ENCODE results near the gene SOX1.

The SOX1 gene

GRCh38 chr13:112067871-112068539 lies 1.1 kb downstream of the SOX1 start:
- Histone ChIP-seq H3K27ac (ENCODE audit: low read length, poor library complexity, severe bottlenecking) (no peak overlapping the region), H3K23ac (ENCODE audit: low read length in 2 of 2) (no peak overlapping the region), H3K14ac (ENCODE audit: low read length in 2 of 2) (no peak overlapping the region), H2AK5ac (ENCODE audit: low read length, severe bottlenecking) (no peak overlapping the region), H3K36me3 (ENCODE audit: control insufficient read depth in 1 of 2, insufficient read depth in 2 of 2, low read depth in 1 of 2, low read length in 2 of 2) (peaks cover 0 to 3% of the 10 kb centered on the region in 2 experiments), H2AFZ (ENCODE audit: low read depth, low read length) (no peak overlapping the region), H3K79me1 (replicated peaks; ENCODE audit: low read length, poor library complexity, severe bottlenecking) (no peaks in the 10 kb centered on the region), H2BK12ac (ENCODE audit: low read length in 2 of 2) (no peak overlapping the region), H3K9ac (ENCODE audit: low read length) (no peak overlapping the region), H3K4ac (ENCODE audit: low read depth in 1 of 2, low read length in 2 of 2) (no peak overlapping the region), H4K8ac (ENCODE audit: low read length) (no peak overlapping the region), H2BK5ac (ENCODE audit: low read depth, low read length, poor library complexity, severe bottlenecking) (no peak overlapping the region), H3K27me3 (ENCODE audit: control insufficient read depth in 1 of 2, insufficient read depth in 1 of 2, low read length in 2 of 2) (peaks cover 69 to 79% of the 10 kb centered on the region in 2 experiments), H2BK120ac (ENCODE audit: low read depth, low read length) (no peak overlapping the region), H4K91ac (ENCODE audit: low read length) (no peak overlapping the region), H3K9me3 (ENCODE audit: control insufficient read depth, low read length) (no peaks in the 10 kb centered on the region), H3K4me3 (ENCODE audit: insufficient read depth in 1 of 2, low read depth in 1 of 2, low read length in 2 of 2) (peak overlapping the region in 1 of 2 experiments; percentile 9), H2BK15ac (ENCODE audit: low read depth, poor library complexity, severe bottlenecking) (no peak overlapping the region), H3K4me1 (ENCODE audit: control insufficient read depth, insufficient read depth, low read depth, low read length) (peaks cover 32% of the 10 kb centered on the region), H3K4me2 (ENCODE audit: low read length, poor library complexity, severe bottlenecking) (no peak overlapping the region), H3K18ac (ENCODE audit: low read depth in 1 of 2, low read length in 2 of 2) (no peak overlapping the region)
- no peak for DNase-seq
- 2% methylated on average over 36 of the region's 103 CpGs for WGBS

- H3K4me3 ChIP-seq (ENCODE audit: insufficient read depth in 1 of 2, low read depth in 1 of 2, low read length in 2 of 2): no peak overlapping the region
- no peak overlapping the region for H2BK15ac ChIP-seq (ENCODE audit: low read depth, poor library complexity, severe bottlenecking)
- H4K91ac ChIP-seq (ENCODE audit: low read length): no peak overlapping the region
- no peak overlapping the region for H4K8ac ChIP-seq (ENCODE audit: low read length)
- H3K4me2 ChIP-seq (ENCODE audit: low read length, poor library complexity, severe bottlenecking): no peak overlapping the region
- peaks cover 38% of the 10 kb centered on the region for H3K4me1 ChIP-seq (ENCODE audit: control insufficient read depth, insufficient read depth, low read depth, low read length)
- no peak overlapping the region for H3K18ac ChIP-seq (ENCODE audit: low read depth in 1 of 2, low read length in 2 of 2)
- H2AK5ac ChIP-seq (ENCODE audit: low read length, severe bottlenecking): no peak overlapping the region
- no peak overlapping the region for H3K14ac ChIP-seq (ENCODE audit: low read length in 2 of 2)
- no peak overlapping the region for H2BK5ac ChIP-seq (ENCODE audit: low read depth, low read length, poor library complexity, severe bottlenecking)
- H3K9ac ChIP-seq (ENCODE audit: low read length): no peak overlapping the region
- H3K23ac ChIP-seq (ENCODE audit: low read length in 2 of 2): no peak overlapping the region
- no peaks in the 10 kb centered on the region for H3K79me1 ChIP-seq (replicated peaks; ENCODE audit: low read length, poor library complexity, severe bottlenecking)
- H2BK120ac ChIP-seq (ENCODE audit: low read depth, low read length): no peak overlapping the region
- H3K4ac ChIP-seq (ENCODE audit: low read depth in 1 of 2, low read length in 2 of 2): no peak overlapping the region
- H2BK12ac ChIP-seq (ENCODE audit: low read length in 2 of 2): no peak overlapping the region
- H3K27me3 ChIP-seq (ENCODE audit: control insufficient read depth in 1 of 2, insufficient read depth in 1 of 2, low read length in 2 of 2): peaks cover 65 to 79% of the 10 kb centered on the region in 2 experiments
- no peak for DNase-seq
- H3K27ac ChIP-seq (ENCODE audit: low read length, poor library complexity, severe bottlenecking): no peak overlapping the region
- no peak overlapping the region for H2AFZ ChIP-seq (ENCODE audit: low read depth, low read length)
- H3K9me3 ChIP-seq (ENCODE audit: control insufficient read depth, low read length): no peaks in the 10 kb centered on the region
- H3K36me3 ChIP-seq (ENCODE audit: control insufficient read depth in 1 of 2, insufficient read depth in 2 of 2, low read depth in 1 of 2, low read length in 2 of 2): peaks cover 0 to 3% of the 10 kb centered on the region in 2 experiments
- WGBS: 1% methylated on average over 58 of the region's 80 CpGs
Observed at GRCh38 chr13:112068540-112069060, 1.7 kb downstream of the SOX1 start.

- Histone ChIP-seq H2BK120ac (ENCODE audit: low read depth, low read length) (no peak overlapping the region), H4K91ac (ENCODE audit: low read length) (no peak overlapping the region), H2AFZ (ENCODE audit: low read depth, low read length) (no peak overlapping the region), H3K36me3 (ENCODE audit: control insufficient read depth in 1 of 2, insufficient read depth in 2 of 2, low read depth in 1 of 2, low read length in 2 of 2) (peaks cover 0 to 3% of the 10 kb centered on the region in 2 experiments), H3K79me1 (replicated peaks; ENCODE audit: low read length, poor library complexity, severe bottlenecking) (no peaks in the 10 kb centered on the region), H3K9me3 (ENCODE audit: control insufficient read depth, low read length) (no peaks in the 10 kb centered on the region), H2BK5ac (ENCODE audit: low read depth, low read length, poor library complexity, severe bottlenecking) (no peak overlapping the region), H3K27ac (ENCODE audit: low read length, poor library complexity, severe bottlenecking) (no peak overlapping the region), H2AK5ac (ENCODE audit: low read length, severe bottlenecking) (no peak overlapping the region), H3K4ac (ENCODE audit: low read depth in 1 of 2, low read length in 2 of 2) (no peak overlapping the region), H4K8ac (ENCODE audit: low read length) (no peak overlapping the region), H3K9ac (ENCODE audit: low read length) (no peak overlapping the region), H2BK15ac (ENCODE audit: low read depth, poor library complexity, severe bottlenecking) (no peak overlapping the region), H3K14ac (ENCODE audit: low read length in 2 of 2) (no peak overlapping the region), H3K4me2 (ENCODE audit: low read length, poor library complexity, severe bottlenecking) (no peak overlapping the region), H3K4me3 (ENCODE audit: insufficient read depth in 1 of 2, low read depth in 1 of 2, low read length in 2 of 2) (no peak overlapping the region), H3K4me1 (ENCODE audit: control insufficient read depth, insufficient read depth, low read depth, low read length) (peaks cover 41% of the 10 kb centered on the region), H3K27me3 (ENCODE audit: control insufficient read depth in 1 of 2, insufficient read depth in 1 of 2, low read length in 2 of 2) (peaks cover 65 to 79% of the 10 kb centered on the region in 2 experiments), H3K23ac (ENCODE audit: low read length in 2 of 2) (no peak overlapping the region), H3K18ac (ENCODE audit: low read depth in 1 of 2, low read length in 2 of 2) (no peak overlapping the region), H2BK12ac (ENCODE audit: low read length in 2 of 2) (no peak overlapping the region)
- WGBS: 3% methylated on average over 14 of the region's 33 CpGs
- DNase-seq: no peak
Observed at GRCh38 chr13:112069061-112069844, 2.3 kb downstream of the SOX1 start.

- H2AK5ac ChIP-seq (ENCODE audit: low read length, severe bottlenecking): no peak overlapping the region
- H3K4me2 ChIP-seq (ENCODE audit: low read length, poor library complexity, severe bottlenecking): peak overlapping the region; percentile 39
- H4K8ac ChIP-seq (ENCODE audit: low read length): no peak overlapping the region
- H3K27me3 ChIP-seq (ENCODE audit: control insufficient read depth in 1 of 2, insufficient read depth in 1 of 2, low read length in 2 of 2): peaks cover 65 to 79% of the 10 kb centered on the region in 2 experiments
- no peak overlapping the region for H3K18ac ChIP-seq (ENCODE audit: low read depth in 1 of 2, low read length in 2 of 2)
- H3K79me1 ChIP-seq (replicated peaks; ENCODE audit: low read length, poor library complexity, severe bottlenecking): no peaks in the 10 kb centered on the region
- no peak overlapping the region for H3K9ac ChIP-seq (ENCODE audit: low read length)
- H3K4me1 ChIP-seq (ENCODE audit: control insufficient read depth, insufficient read depth, low read depth, low read length): peaks cover 41% of the 10 kb centered on the region
- no peak overlapping the region for H2BK120ac ChIP-seq (ENCODE audit: low read depth, low read length)
- no peaks in the 10 kb centered on the region for H3K9me3 ChIP-seq (ENCODE audit: control insufficient read depth, low read length)
- no peak overlapping the region for H3K23ac ChIP-seq (ENCODE audit: low read length in 2 of 2)
- no peak overlapping the region for H2BK5ac ChIP-seq (ENCODE audit: low read depth, low read length, poor library complexity, severe bottlenecking)
- H3K27ac ChIP-seq (ENCODE audit: low read length, poor library complexity, severe bottlenecking): no peak overlapping the region
- H3K14ac ChIP-seq (ENCODE audit: low read length in 2 of 2): no peak overlapping the region
- H2BK12ac ChIP-seq (ENCODE audit: low read length in 2 of 2): no peak overlapping the region
- no peak overlapping the region for H2BK15ac ChIP-seq (ENCODE audit: low read depth, poor library complexity, severe bottlenecking)
- H2AFZ ChIP-seq (ENCODE audit: low read depth, low read length): no peak overlapping the region
- peaks cover 0 to 3% of the 10 kb centered on the region in 2 experiments for H3K36me3 ChIP-seq (ENCODE audit: control insufficient read depth in 1 of 2, insufficient read depth in 2 of 2, low read depth in 1 of 2, low read length in 2 of 2)
- H3K4me3 ChIP-seq (ENCODE audit: insufficient read depth in 1 of 2, low read depth in 1 of 2, low read length in 2 of 2): no peak overlapping the region
- H4K91ac ChIP-seq (ENCODE audit: low read length): no peak overlapping the region
- WGBS: 6% methylated on average over 15 of the region's 17 CpGs
- no peak for DNase-seq
- H3K4ac ChIP-seq (ENCODE audit: low read depth in 1 of 2, low read length in 2 of 2): no peak overlapping the region
Observed at GRCh38 chr13:112069845-112070251, 2.9 kb downstream of the SOX1 start.
